ENCODE data around the gene METTL3.

METTL3 gene

DNA sequence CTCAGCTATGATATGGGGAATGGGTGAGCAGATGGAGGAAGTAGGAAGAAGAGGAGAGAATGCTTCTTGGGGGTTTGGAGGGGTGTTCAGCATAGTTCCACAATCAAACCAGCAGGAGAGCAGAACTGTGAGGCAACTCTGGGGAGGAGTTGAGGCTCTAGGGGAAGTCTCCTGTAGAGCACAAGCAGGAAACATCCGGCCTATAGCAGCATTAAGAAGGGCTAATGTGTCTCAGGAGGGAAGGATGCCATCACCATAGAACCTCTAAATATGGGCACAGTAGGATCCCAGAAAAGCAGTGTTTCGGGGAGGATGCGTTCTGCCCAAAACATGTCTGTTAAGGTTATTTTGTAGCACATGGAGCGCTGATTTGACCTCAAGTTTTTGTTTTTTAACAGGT, 23.4 kb upstream of the METTL3 start:
- Histone ChIP-seq H3K27ac (no peak overlapping the region), H3K4me3 (no peak overlapping the region)
- DNase-seq (ENCODE audit: low spot score): no peak
- TF ChIP-seq, protein P1, sequence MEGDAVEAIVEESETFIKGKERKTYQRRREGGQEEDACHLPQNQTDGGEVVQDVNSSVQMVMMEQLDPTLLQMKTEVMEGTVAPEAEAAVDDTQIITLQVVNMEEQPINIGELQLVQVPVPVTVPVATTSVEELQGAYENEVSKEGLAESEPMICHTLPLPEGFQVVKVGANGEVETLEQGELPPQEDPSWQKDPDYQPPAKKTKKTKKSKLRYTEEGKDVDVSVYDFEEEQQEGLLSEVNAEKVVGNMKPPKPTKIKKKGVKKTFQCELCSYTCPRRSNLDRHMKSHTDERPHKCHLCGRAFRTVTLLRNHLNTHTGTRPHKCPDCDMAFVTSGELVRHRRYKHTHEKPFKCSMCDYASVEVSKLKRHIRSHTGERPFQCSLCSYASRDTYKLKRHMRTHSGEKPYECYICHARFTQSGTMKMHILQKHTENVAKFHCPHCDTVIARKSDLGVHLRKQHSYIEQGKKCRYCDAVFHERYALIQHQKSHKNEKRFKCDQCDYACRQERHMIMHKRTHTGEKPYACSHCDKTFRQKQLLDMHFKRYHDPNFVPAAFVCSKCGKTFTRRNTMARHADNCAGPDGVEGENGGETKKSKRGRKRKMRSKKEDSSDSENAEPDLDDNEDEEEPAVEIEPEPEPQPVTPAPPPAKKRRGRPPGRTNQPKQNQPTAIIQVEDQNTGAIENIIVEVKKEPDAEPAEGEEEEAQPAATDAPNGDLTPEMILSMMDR (IDR thresholded peaks at IDR 0.05): no peak

DNA sequence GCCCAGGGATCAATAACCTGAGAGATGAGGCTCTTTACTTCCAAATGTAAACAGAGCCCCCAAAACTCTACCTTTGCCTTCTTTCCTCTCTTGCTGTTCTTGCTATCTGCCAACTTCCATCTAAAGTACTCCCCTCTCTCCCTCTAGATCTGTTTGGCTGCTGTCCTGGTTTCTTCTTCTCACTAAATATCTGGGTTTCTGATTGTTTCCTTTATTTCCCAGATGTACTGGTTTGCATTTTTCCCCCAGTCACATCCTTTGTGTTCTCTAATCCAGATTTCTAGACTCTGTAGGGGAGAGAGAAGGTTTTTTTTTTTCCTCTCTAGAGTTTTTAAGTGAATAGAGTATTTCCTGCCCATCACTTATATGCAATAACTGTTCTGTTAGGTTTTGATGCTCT, 22.2 kb upstream of the METTL3 start:
- DNase-seq (ENCODE audit: low spot score): no peak
- TF ChIP-seq, protein P1 (IDR thresholded peaks at IDR 0.05): no peak
- no peak overlapping the region for H3K27ac ChIP-seq
- H3K4me3 ChIP-seq: no peak overlapping the region

DNA sequence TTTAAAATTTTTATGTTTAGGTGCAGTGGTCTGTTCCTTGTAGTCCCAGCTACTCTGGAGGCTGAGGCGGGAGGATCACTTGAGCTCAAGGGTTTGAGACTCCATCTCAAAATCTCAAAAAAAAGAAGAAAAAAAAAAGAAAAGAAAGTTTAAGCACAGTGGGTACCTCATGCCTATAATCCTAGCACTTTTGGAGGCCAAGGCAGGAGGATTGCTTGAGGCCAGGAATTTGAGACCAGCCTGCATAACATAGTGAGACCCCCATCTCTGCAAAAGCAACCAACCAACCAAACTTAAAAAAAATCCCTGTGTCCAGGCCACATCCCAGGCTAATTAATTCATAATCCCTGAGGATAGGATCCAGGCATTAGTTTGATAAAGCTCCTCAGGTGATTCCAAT, 18.4 kb upstream of the METTL3 start:
- no peak overlapping the region for H3K27ac ChIP-seq
- no peak for DNase-seq (ENCODE audit: low spot score)
- no peak overlapping the region for H3K4me3 ChIP-seq
- TF ChIP-seq, protein P1 (IDR thresholded peaks at IDR 0.05): no peak

DNA sequence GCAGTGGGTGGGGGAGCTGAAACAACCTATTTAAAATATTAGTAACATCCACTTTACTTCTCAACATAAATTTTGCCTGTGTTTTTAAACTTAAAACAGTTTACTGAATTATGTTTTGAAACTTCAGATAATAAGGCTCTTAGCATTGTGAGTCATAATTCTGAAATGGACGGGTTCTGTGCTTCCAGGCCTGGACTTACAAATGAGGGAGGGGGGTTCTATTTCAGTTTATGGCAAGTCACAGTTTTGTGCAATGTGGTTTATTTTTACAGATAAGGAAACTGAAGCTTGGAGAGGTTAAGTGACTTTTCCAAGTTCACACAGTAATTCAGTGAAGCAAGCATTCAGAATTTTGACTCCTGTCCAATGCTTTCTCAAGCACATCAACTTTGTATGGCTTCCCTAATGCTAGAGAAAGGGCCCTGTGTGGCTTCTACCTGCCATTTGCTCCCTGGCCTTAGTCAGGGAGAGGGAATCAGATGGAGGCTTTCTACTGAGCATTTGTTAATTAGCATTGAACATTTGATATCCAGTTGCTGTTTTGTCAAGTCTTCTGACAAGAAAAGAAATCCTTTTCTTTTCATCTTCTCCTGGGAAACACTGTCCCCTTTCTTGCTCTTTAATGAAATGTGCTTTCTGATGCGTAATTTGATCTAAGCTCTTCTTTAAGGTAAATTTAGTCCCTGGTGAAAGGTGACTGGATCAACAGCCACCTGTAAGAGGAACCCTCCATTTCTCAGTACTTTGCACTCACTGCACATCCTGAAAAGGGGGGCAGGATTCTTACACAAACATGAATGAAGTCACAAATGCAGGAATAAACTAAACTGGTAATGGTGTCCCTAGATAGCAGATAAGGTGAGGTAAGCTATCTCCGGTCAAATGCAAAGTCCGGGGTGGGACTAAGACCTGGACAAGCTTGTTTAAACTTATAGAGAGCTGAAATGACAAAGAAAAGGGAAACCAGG, 17.5 kb upstream of the METTL3 start:
- Histone ChIP-seq H3K4me3 (no peak overlapping the region), H3K27ac (no peak overlapping the region)
- TF ChIP-seq, protein P1 (IDR thresholded peaks at IDR 0.05): no peak
- no peak for DNase-seq (ENCODE audit: low spot score)

DNA sequence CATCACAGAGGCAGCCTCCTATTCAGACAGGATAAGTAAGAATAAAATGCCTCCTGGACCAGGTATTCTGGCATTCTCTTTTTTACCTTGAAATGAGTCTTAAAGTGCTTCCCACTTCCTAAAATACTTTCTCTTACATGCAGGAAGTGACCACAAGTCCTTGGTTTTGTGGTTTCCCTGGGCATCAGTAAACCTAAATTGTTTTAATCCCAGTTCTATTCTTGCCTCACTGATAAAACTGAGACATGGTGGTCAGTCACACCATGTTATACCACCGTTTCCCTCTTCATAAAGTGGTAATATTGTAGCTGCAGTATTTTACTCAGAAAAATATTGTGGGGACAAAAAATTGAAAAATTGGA, 16.2 kb upstream of the METTL3 start:
- H3K4me3 ChIP-seq: no peak overlapping the region
- H3K27ac ChIP-seq: no peak overlapping the region
- DNase-seq (ENCODE audit: low spot score): no peak
- TF ChIP-seq, protein P1 (IDR thresholded peaks at IDR 0.05): no peak

DNA sequence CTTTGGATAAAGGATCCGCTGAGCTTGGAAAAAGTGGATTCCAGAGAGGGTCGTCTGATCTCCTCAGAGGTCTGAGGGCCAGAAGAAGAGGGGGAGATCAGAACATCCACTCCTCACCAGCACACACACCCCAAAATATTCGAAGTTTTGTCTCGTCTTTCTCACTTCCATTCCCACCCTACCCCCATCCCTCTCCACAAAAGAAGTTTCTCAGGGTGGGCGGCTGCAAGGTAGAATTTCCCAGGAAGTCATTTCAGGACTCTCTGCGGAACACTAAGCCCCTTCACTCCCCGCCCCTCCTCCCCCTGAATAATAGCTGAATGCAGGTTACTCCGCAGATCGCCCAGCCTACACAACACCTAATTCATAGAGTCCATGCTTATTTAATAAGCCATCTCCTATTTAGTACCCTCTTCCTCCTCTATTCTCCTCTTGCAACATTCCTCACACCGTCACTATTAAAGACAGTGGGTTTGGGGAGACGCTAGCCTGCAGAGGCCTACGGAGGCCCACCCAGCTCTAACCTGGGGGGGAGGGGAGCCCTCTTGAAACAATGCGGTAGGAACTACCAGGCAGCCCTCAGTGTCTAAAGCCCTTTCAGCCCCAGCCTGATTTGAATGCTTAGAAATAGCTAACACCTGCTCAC, 15.7 kb upstream of the METTL3 start:
- DNase-seq (ENCODE audit: low spot score): no peak
- Histone ChIP-seq H3K4me3 (peak overlapping the region; percentile 98), H3K27ac (peak overlapping the region; percentile 68 to 87)
- TF ChIP-seq, protein P1 (IDR thresholded peaks at IDR 0.05): no peak

Data from coronary artery (tissue), 2 donors.